ENCODE data around the gene USH2A.

Gene USH2A

DNA sequence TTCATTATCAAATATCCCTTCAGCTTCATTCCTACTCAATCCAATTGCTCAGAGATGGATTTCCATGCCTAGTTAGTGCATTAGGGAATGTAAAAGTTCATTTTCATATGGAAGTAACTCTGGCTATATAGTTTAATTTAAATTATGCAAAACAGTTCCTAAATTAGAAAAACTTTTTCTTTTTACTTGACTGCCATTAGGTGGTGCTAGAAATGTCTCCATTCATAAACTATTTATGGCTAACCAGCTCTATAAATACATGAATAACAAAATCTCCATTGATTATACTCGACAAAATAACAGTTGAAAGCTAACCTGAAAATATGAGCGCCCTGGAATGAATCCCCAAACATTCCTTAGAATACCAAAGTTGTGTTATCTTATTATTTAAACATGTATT is 311.4 kb downstream of the USH2A start:
- DNase-seq: no peak

GRCh38 chr1:216095400-216095799 is 327.8 kb downstream of the USH2A start:
- no peak for DNase-seq

DNA sequence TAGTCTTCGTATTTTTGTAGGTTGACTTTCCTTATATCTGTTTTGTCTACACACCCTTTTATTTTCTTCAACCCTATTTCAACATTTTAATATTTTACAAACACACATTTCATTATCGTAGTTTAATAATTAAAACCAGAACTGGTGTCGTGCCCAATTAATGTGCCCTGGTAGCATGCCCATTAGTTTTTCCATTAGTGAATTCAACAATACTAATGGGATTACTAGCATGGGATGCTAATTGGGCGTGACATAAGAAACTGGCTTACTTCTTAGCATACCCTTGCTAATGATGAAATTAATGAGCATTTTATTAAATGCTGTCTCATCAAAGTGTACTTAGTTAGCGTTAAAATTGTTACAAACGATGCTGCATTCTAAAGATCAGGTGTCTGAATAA is 332.7 kb downstream of the USH2A start:
- no peak for DNase-seq

DNA sequence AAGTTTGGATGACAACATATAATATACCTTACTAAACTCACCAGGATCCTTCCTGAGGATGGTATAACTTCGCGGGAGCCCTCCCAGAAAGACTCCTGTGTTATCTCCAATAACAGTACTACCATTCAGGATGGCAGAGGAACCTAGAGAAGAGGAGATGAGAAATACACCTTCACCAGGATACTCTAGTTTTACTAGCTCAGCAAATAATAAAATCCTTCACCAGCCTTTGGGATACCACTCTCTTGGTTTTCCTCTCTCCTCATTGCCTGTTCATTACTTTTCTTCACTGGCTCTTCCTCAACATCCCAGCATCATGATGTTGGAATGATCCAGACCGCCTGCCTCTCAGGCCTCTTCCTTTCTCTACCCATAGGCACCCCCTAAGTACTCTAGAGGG is 336.6 kb downstream of the USH2A start:
- no peak for DNase-seq

GRCh38 chr1:216081445-216081844 is 341.8 kb downstream of the USH2A start:
- DNase-seq: no peak

- no peak for DNase-seq
These were observed 346.5 kb downstream of the USH2A start for GRCh38 chr1:216076751-216077150.

DNA sequence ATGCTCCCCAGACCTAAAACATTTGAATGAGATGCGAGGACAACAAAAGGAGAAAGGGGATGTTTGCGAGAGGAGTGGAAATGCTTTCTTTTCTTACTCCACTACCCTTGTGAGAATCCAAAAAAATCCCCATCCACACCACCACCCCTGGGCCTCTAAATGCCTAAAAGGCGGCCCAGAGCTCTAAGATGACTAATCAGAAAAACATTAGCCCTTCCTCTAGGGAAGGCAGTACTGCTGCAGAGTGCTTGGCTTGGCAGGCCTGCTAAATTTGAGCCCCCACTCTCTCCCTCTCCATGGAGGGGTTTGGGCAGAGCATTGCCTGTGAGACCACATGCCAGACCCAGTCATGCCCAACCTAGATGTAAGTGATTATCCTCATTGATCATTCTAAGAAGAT is 347.9 kb downstream of the USH2A start:
- peak; percentile 26 for DNase-seq

DNA sequence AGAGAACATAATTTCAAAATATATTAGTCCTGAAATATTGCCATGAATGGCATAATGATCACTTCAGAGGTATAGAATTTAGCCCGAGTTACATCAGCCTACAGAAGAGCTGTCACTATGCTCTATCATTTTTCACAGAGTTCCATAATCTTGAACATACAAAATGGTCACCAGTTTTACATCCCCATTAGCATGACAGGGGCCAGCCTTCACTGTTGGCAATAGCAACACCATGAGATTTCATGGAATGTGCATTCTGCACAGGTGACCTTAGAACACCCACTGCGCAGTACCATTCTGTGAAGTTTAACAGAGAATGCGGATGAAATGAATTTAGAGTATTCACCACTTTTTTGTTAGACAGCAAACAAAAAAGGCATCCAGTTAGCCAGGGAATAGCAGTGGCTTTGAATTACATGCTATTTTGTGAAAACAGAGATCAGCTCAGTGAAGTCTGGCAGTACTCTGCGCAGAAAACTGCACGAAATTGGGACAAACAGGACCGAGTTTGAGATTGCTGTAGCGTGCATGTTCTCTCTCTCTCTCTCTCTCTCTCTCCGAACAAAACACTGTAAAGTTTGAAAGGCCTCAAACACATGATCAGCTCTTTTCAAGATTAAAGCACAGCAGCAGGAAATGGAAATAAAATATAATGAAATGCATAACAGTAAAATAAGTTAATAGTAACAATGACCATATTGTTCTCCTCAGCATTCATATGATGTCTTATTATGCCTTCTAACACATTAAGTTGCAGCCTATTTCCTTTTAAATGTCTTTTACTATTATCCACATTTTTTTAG is 349.3 kb downstream of the USH2A start:
- no peak for DNase-seq

DNA sequence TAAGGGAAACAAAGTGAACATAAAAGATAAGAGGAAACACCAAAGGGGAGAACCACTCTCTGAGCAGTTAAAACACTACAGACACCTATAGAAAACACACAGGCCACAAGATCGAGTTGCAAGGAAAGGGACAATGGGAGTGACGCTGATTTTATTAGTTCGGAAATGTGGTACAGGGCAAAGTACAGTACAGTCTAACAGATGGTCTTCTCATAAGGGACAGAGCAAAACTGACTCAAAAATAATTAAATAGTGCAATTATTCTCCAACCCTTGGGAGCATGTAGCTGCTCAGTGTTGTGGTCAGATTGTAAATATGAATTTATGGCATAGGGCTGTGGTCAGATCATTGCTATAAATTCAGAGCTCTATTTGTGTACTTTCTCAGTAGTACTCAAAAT is 352.0 kb downstream of the USH2A start:
- no peak for DNase-seq

DNA sequence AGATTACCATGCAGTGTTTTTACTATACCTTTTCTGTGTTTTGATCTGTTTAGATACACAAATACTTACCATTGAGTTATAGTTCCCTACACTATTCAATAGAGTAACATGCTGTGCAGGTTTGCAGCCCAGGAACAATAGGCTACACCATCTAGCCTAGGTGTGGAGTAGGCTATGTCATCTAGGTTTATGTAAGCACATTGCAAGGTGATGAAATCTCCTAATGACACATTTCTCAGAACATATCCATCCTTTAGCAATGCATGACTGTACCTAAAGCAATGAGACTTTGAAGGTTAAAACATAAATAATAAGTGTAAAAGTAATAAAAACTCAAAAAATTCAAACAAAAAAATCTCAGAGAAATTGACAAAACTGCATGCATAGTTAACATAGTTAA is 358.6 kb downstream of the USH2A start:
- DNase-seq: no peak

DNA sequence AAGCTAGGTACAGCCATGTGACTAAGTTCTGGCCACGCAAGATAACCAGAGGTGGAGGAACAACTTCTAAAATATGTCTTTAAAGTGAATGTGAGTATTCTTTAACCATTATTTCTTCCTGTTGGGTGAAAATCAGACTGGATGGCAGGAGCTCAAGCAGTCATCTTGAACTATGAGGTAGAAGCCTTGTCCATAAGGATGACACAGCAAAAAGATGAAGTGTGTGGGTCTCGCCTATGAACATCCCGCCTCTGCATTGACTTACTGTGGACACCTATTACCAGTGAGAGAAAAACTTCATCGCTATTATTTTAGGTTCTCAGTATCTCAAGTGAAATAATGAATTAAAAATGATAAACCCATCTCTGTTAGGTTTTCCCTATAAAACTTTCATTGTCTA is 365.3 kb downstream of the USH2A start:
- DNase-seq: no peak

- no peak for DNase-seq
These were observed 366.2 kb downstream of the USH2A start for GRCh38 chr1:216057063-216057462.

DNA sequence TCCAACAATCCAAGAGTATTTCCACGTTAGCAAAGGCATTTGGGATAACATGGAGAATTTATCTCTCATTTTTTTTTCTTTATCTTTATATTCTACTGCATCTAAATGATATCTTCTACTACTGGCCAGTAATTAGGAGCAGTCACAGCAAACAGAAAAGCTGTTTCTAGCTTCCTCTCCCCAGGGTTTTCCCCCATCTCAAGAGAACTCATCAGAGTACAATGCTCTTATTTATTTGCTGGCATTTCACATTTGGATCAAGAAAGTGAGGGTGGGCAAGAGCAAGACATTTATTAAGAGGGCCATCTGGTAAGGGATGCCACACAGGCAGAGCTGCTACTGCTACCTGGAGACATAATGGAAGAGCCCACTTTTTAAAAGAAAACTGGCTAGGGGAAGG is 368.2 kb downstream of the USH2A start:
- DNase-seq: no peak

DNA sequence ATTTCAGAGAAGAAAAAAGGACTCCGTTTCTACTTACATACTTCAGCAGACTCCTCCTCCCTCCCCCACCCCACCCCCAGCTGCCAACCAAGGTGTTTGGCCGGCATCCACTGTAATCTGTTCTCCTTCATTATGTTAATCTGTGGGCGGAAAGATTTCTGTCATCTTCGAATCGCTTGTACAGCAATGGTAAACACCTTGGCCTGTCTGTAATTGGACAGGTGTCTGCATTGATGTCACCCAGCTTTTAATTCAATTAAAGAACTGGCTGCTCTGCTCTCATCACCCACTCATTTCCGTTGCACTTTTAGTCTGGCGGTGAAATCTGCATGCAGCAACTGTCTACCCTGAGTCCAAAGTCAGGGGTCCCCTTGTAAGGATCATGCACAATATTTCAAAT is 368.6 kb downstream of the USH2A start:
- DNase-seq: no peak

DNA sequence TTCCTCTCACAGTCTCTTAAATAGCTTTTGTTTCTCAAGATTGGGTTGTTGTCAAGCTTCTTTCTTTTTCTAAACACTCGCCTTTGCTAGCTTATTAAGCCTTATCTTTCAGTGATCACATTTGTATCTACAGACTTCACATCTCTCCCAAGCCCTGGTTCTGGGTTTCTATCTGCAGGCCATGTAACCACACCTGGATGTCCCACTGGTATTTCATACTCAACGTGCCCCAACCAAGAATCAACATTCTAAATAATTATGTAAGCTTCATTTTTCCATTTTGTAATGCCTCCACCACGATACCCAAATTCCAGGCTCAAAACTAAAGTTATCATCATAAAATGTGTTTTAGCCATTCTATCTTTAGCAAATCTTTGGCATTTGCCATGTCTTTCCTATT is 372.2 kb downstream of the USH2A start:
- DNase-seq: no peak

GRCh38 chr1:216049741-216050430 is 373.4 kb downstream of the USH2A start:
- no peak for DNase-seq

DNA sequence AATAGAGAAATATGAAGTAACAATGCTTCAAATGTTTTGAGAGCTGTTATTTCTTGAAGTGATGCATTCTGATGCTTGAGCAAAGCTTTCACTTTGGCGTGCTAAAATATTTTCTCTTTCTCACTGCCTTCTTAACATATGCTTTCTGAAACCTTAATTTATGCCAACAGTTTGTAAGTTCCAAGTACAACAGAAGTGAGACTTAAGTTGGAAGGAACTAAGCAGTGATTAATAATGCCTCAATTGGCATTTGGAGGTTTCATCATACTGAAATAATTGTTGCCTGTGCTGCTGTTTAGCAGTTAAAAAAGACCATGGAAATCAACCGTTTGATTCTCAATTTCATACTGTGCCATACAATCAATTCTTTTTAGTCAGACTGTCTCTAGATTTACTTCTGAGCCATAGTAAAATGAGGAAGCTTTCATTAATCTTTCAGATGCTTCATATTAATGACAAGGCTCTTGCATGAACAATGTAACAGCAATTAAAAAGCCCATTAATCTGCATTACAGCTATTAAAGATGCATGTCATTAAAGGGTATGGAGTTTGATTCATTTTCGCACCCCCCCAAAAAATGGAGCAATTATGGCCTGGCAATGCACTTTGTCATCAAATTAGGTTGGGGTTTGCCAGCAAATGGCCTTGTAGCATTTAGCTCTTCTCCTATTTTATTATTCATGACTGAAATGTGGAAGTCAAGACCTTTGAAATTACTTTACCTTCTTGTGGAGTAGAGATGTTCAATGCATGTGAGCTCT is 375.3 kb downstream of the USH2A start:
- no peak for DNase-seq

DNA sequence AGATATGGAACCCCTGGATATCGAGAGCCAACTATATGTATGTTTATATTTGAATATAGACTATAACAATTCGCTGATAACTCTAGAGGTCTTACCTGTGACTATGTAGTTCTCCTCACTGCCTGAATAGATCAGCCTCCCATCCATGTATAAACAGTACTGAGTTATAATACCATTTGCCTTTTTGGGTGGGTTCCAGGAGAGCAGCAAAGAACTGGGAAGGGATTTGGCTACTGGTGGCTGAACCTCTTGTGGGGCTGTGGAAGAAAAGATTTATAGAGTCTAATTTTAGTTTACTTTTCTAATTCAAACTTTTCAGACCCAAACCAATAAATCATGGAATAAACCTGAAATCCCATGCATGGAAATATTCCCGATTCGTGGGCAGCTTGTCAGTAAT is 376.9 kb downstream of the USH2A start:
- DNase-seq: no peak

DNA sequence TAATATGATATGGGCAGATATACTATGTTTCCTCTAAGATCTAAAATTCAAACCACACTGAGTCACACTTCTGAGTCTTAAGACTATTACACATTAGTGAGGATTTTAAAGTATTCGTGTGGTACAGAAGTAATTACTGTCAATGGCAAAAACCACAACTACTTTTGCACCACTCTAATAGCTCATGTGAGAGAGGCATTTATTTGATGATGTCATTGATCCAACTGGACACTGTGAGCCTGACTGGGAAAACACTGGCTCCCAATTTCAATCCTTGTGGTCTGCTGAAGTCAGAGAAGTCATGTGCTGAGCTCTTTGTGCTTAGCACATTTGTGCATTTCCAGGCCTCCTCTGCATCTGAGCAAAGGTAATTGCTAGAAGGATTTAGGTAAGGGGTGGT is 377.8 kb downstream of the USH2A start:
- DNase-seq: peak; percentile 5

- no peak for DNase-seq
These were observed 378.7 kb downstream of the USH2A start for GRCh38 chr1:216044538-216044937.

DNA sequence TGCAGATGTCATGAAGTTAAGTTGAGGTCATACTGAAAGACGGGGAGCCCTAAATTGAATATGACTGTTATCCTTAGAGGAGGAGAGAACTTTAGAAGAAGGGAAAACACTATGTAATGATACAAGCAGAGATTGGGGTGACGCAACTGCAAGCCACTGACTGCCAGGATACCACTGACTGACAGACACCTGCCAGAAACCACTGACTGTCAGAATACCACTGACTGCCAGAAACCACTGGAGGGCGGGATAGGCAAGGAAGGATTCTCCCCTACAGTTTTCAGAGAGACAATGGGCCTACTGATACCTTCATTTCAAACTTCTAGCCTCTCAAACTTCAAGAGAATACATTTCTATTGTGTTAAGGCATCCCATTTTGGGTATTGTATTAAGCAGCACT is 388.7 kb downstream of the USH2A start:
- no peak for DNase-seq

GRCh38 chr1:216032961-216033614 is 390.2 kb downstream of the USH2A start:
- DNase-seq: no peak

DNA sequence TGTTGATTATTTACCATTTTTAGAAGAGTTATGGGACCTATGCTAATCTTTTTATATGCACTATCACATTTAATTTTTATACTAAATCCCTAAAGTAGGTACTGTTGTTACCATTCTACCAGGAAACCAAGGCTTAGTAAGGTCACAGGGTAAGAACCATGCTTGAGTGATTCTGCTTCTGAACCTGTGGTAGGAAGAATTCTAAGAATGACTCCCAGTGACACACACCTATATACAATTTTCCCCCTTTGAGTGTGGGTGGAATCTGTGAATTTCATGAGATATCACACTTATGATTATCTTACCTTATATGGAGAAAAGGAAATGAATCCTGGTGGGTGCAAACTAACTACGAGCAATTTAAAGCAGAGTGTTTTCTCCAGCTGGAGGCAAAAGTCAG is 391.0 kb downstream of the USH2A start:
- DNase-seq: no peak

Measured in T1000 (cell line).